DND-41 (cell line): ENCODE data around the gene UBE2U.
"Not testable (repeated sequence)": the region's sequence is repeated elsewhere in the genome, so short reads cannot be mapped to it uniquely, and the experiment has no call there.

Experiments
- ATAC-seq: fragments of 200-7000 bp; cut with Tn5 transposase; 3 replicates; pipeline ENCODE4 v1.9.1; 2021; ENCODE audit warnings: low read depth; ENCODE audit not compliant: insufficient read depth
- DNase-seq: peaks from one replicate; pipeline ENCODE4 v3.0.0-alpha.2; 2020
- H2AFZ ChIP-seq: 2 replicates; pipeline ENCODE4 v1.6.0; 2012; ENCODE audit warnings: low read depth, low read length
- H3K27ac ChIP-seq: 2 replicates; pipeline ENCODE4 v1.5.1; 2012; ENCODE audit warnings: low read length, inconsistent platforms
- H3K27me3 ChIP-seq: fragments of 200-600 bp; sonication (generic); 2 replicates; pipeline ENCODE4 v1.6.0; 2012; ENCODE audit warnings: low read length, mild to moderate bottlenecking, inconsistent platforms; ENCODE audit not compliant: insufficient read depth, poor library complexity
- H3K36me3 ChIP-seq: 2 replicates; pipeline ENCODE4 v1.5.1; 2012; ENCODE audit warnings: low read length, inconsistent platforms; ENCODE audit not compliant: insufficient read depth
- H3K4me1 ChIP-seq: 2 replicates; pipeline ENCODE4 v1.5.1; 2012; ENCODE audit warnings: mild to moderate bottlenecking, low read length; ENCODE audit not compliant: insufficient read depth
- H3K4me2 ChIP-seq: 2 replicates; pipeline ENCODE4 v1.6.0; 2012; ENCODE audit warnings: mild to moderate bottlenecking, moderate library complexity, low read length, inconsistent platforms; ENCODE audit not compliant: insufficient read depth
- H3K4me3 ChIP-seq, 2 experiments: fragments of 200-600 bp in 1 of 2; shearing (Covaris generic) in 1 of 2; 2 replicates each; pipeline ENCODE4 v1.5.1; 2012 to 2016; ENCODE audit warnings: inconsistent platforms in 2 of 2, low read length in 2 of 2, mild to moderate bottlenecking in 2 of 2, low read depth in 1 of 2, moderate library complexity in 1 of 2
- H3K79me2 ChIP-seq: 2 replicates; pipeline ENCODE4 v1.6.0; 2012; ENCODE audit warnings: low read length, inconsistent platforms; ENCODE audit not compliant: insufficient read depth
- H3K9ac ChIP-seq: 2 replicates; pipeline ENCODE4 v1.6.0; 2012; ENCODE audit warnings: low read depth, mild to moderate bottlenecking, inconsistent platforms, low read length, moderate library complexity
- H3K9me3 ChIP-seq: 2 replicates; pipeline ENCODE4 v1.5.1; 2012; ENCODE audit warnings: low read length, moderate library complexity, mild to moderate bottlenecking, inconsistent platforms; ENCODE audit not compliant: insufficient read depth, severe bottlenecking
- H4K20me1 ChIP-seq: 2 replicates; pipeline ENCODE4 v1.6.0; 2012; ENCODE audit warnings: low read length; ENCODE audit not compliant: insufficient read depth
- CTCF ChIP-seq: IDR thresholded peaks from 2 replicates; pipeline ENCODE4 v1.5.1; 2012; ENCODE audit warnings: borderline replicate concordance, low read length, moderate library complexity, mild to moderate bottlenecking; ENCODE audit not compliant: poor library complexity, severe bottlenecking; ENCODE audit errors: extremely low read depth
- EZH2 ChIP-seq: IDR thresholded peaks from 3 replicates; pipeline ENCODE4 v1.6.1; 2012; ENCODE audit warnings: borderline replicate concordance, low read depth, mild to moderate bottlenecking, moderate library complexity, low read length, inconsistent platforms; ENCODE audit not compliant: severe bottlenecking

The UBE2U gene

DNA sequence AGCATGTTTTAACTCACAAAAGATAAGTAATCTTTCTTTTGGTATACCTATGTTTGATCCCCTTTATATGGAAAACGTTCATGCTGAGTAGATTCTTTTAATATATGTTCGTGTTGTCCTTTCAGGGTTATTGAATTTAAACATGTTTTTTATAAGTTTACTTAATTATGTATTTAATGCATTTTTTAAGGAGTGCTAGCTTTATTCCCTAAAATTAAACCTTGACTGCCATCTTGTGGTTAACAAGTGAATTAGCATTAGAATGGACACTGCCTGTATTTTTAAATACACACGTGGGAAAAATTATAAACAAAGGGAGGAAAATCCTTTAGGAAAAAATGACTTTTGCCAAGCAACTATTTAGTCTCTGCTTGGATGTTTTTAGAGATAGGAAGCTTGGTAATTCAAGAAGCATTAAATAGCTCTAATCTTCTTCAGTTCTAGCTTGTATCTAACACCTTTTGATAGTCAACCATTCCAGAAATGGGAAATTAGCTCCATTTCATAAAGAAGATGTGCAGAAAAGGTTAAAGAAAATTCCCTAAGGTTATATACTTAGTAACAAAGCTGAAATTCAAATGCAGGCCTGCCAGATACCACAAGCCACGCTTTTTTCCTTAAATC, 43.0 kb downstream of the UBE2U start:
- Histone ChIP-seq H3K4me2 (no peak overlapping the region), H3K9me3 (no peaks in the 10 kb centered on the region), H3K36me3 (no peaks in the 10 kb centered on the region), H3K27me3 (peaks cover 10% of the 10 kb centered on the region), H2AFZ (no peak overlapping the region), H3K4me3 (no peak overlapping the region), H3K4me1 (peaks cover 4% of the 10 kb centered on the region; the same call in 1 of the 2 replicates), H3K79me2 (no peaks in the 10 kb centered on the region), H3K9ac (no peak overlapping the region), H4K20me1 (no peaks in the 10 kb centered on the region), H3K27ac (no peak overlapping the region)
- no peak for DNase-seq
- ATAC-seq: 0 out of 3 replicates have a peak, but pooled peaks have one; percentile 31
- TF ChIP-seq CTCF (peak; percentile 78), EZH2 (no peak)

- H3K27me3 ChIP-seq: peaks cover 4% of the 10 kb centered on the region
- H3K9me3 ChIP-seq: no peaks in the 10 kb centered on the region
- no peaks in the 10 kb centered on the region for H3K36me3 ChIP-seq
- no peak overlapping the region for H3K9ac ChIP-seq
- no peak overlapping the region for H3K4me2 ChIP-seq
- no peak overlapping the region for H3K27ac ChIP-seq
- H3K4me1 ChIP-seq: peaks cover 4% of the 10 kb centered on the region; the same call in 1 of the 2 replicates
- no peak overlapping the region for H3K4me3 ChIP-seq
- ATAC-seq (no peak), DNase-seq (no peak)
- no peak overlapping the region for H2AFZ ChIP-seq
- H3K79me2 ChIP-seq: no peaks in the 10 kb centered on the region
- TF ChIP-seq CTCF: no peak
- TF ChIP-seq EZH2: no peak
- no peaks in the 10 kb centered on the region for H4K20me1 ChIP-seq
These were observed 44.6 kb downstream of the UBE2U start for GRCh38 chr1:64248065-64248464.

- not testable (repeated sequence) for H3K9me3 ChIP-seq, H3K79me2 ChIP-seq, ATAC-seq, DNase-seq, H2AFZ ChIP-seq, H3K4me1 ChIP-seq, H4K20me1 ChIP-seq, H3K4me3 ChIP-seq, H3K36me3 ChIP-seq, H3K4me2 ChIP-seq, H3K27ac ChIP-seq, H3K9ac ChIP-seq, H3K27me3 ChIP-seq
These were observed 47.0 kb downstream of the UBE2U start for GRCh38 chr1:64250472-64250871.

GRCh38 chr1:64251971-64252370, 48.5 kb downstream of the UBE2U start:
- no peak for DNase-seq
- H3K4me2 ChIP-seq: no peak overlapping the region

GRCh38 chr1:64257233-64257632, 53.8 kb downstream of the UBE2U start:
- H2AFZ ChIP-seq, H3K27me3 ChIP-seq, H3K9me3 ChIP-seq, H3K27ac ChIP-seq, H3K4me3 ChIP-seq, H3K79me2 ChIP-seq, H4K20me1 ChIP-seq, H3K36me3 ChIP-seq, H3K4me2 ChIP-seq, H3K4me1 ChIP-seq, DNase-seq, ATAC-seq, H3K9ac ChIP-seq: not testable (repeated sequence)

More at GRCh38 chr1:64251971-64252370, 48.5 kb downstream of the UBE2U start:
- Histone ChIP-seq H3K9ac (no peak overlapping the region), H3K4me1 (no peaks in the 10 kb centered on the region), H3K4me3 (no peak overlapping the region), H3K27me3 (no peaks in the 10 kb centered on the region), H3K9me3 (no peaks in the 10 kb centered on the region), H3K79me2 (no peaks in the 10 kb centered on the region), H4K20me1 (no peaks in the 10 kb centered on the region), H3K27ac (no peak overlapping the region), H3K36me3 (no peaks in the 10 kb centered on the region), H2AFZ (no peak overlapping the region)
- TF ChIP-seq EZH2 (no peak), CTCF (no peak)
- ATAC-seq: no peak

GRCh38 chr1:64258444-64258843, 55.0 kb downstream of the UBE2U start:
- not testable (repeated sequence) for H3K27me3 ChIP-seq, H4K20me1 ChIP-seq, H3K4me2 ChIP-seq, H3K27ac ChIP-seq, H3K4me3 ChIP-seq, H3K9me3 ChIP-seq, DNase-seq, H3K79me2 ChIP-seq, ATAC-seq, H3K36me3 ChIP-seq, H2AFZ ChIP-seq, H3K4me1 ChIP-seq, H3K9ac ChIP-seq
